Measurements from ENCODE around the gene OGFOD1. TPM values are rescaled to one million over a fixed set of nuclear protein-coding genes. Genes with fewer than 3 reads are reported as not detected.

OGFOD1 gene
- total RNA-seq, 1 experiment from 2014 or later = 55.5 TPM

GRCh38 chr16:56422896-56423441 is 28.4 kb upstream of the OGFOD1 start:
- TF ChIP-seq EZH2 (IDR thresholded peaks at IDR 0.05; ENCODE audit: low read length, unreplicated experiment) (no peak), EZH2phosphoT487 (IDR thresholded peaks at IDR 0.05; ENCODE audit: borderline replicate concordance, low read length) (no peak), CTCF (conservative IDR thresholded peaks at IDR 0.05; ENCODE audit: low read depth, low read length) (no peak)
- Histone ChIP-seq H4K20me1 (ENCODE audit: low read length) (peaks cover 22% of the 10 kb centered on the region; the same call in 1 of the 2 replicates), H3F3A (ENCODE audit: low read length, unreplicated experiment) (peaks cover 3% of the 10 kb centered on the region), H3K9me2 (replicated peaks; ENCODE audit: low read length) (no peaks in the 10 kb centered on the region), H3K4me2 (ENCODE audit: low read length) (peak overlapping the region; percentile 87), H3K9ac (ENCODE audit: low read length) (no peak overlapping the region), H3K27me3 (ENCODE audit: low read length) (no peaks in the 10 kb centered on the region), H3K36me3 (ENCODE audit: low read depth, low read length) (no peaks in the 10 kb centered on the region), H3K27ac (ENCODE audit: low read length) (no peak overlapping the region), H3K79me2 (ENCODE audit: low read length) (peaks cover 68% of the 10 kb centered on the region), H3K4me1 (ENCODE audit: insufficient read depth, low read length) (peaks cover 47% of the 10 kb centered on the region), H3K4me3 (ENCODE audit: low read length) (peak overlapping the region; percentile 69; the same call in 1 of the 2 replicates), H3K9me3 (ENCODE audit: low read length) (no peaks in the 10 kb centered on the region), H2AFZ (ENCODE audit: low read length) (no peak overlapping the region)
- no peak for DNase-seq
- intact Hi-C loops (cut with micrococcal nuclease) = no loop called here
- CTCF ChIA-PET = no interaction called here
- POLR2A ChIA-PET (ENCODE audit: unreplicated experiment) = no interaction called here
- no peak for ATAC-seq
- BruUV-seq (replicated peaks) = no TSS peak

- no peaks in the 10 kb centered on the region for H3K9me3 ChIP-seq (ENCODE audit: low read length)
- H2AFZ ChIP-seq (ENCODE audit: low read length) = no peak overlapping the region
- POLR2A ChIA-PET (ENCODE audit: unreplicated experiment) = no interaction called here
- intact Hi-C loops (cut with micrococcal nuclease) = no loop called here
- no peak for TF ChIP-seq EZH2phosphoT487 (IDR thresholded peaks at IDR 0.05; ENCODE audit: borderline replicate concordance, low read length)
- no peak for TF ChIP-seq CTCF (conservative IDR thresholded peaks at IDR 0.05; ENCODE audit: low read depth, low read length)
- TF ChIP-seq EZH2 (IDR thresholded peaks at IDR 0.05; ENCODE audit: low read length, unreplicated experiment) = no peak
- H3K9ac ChIP-seq (ENCODE audit: low read length) = peak overlapping the region; percentile 77
- CTCF ChIA-PET = no interaction called here
- H3K9me2 ChIP-seq (replicated peaks; ENCODE audit: low read length) = no peaks in the 10 kb centered on the region
- peaks cover 44% of the 10 kb centered on the region for H3K4me1 ChIP-seq (ENCODE audit: insufficient read depth, low read length)
- BruUV-seq (replicated peaks) = TSS peak; percentile 48
- H3F3A ChIP-seq (ENCODE audit: low read length, unreplicated experiment) = peaks cover 3% of the 10 kb centered on the region
- H4K20me1 ChIP-seq (ENCODE audit: low read length) = peaks cover 22% of the 10 kb centered on the region; the same call in 1 of the 2 replicates
- H3K27me3 ChIP-seq (ENCODE audit: low read length) = no peaks in the 10 kb centered on the region
- ATAC-seq (no peak), DNase-seq (no peak)
- H3K79me2 ChIP-seq (ENCODE audit: low read length) = peaks cover 60% of the 10 kb centered on the region
- peak overlapping the region; percentile 69 for H3K4me3 ChIP-seq (ENCODE audit: low read length)
- no peaks in the 10 kb centered on the region for H3K36me3 ChIP-seq (ENCODE audit: low read depth, low read length)
- H3K4me2 ChIP-seq (ENCODE audit: low read length) = peak overlapping the region; percentile 87
- no peak overlapping the region for H3K27ac ChIP-seq (ENCODE audit: low read length)
Observed at GRCh38 chr16:56423584-56424403, 27.6 kb upstream of the OGFOD1 start.

GRCh38 chr16:56424404-56424764 is 27.0 kb upstream of the OGFOD1 start:
- Histone ChIP-seq H2AFZ (ENCODE audit: low read length) (no peak overlapping the region), H3K4me2 (ENCODE audit: low read length) (peak overlapping the region; percentile 87), H3K9ac (ENCODE audit: low read length) (peak overlapping the region; percentile 77), H3K9me3 (ENCODE audit: low read length) (no peaks in the 10 kb centered on the region), H3K79me2 (ENCODE audit: low read length) (peaks cover 56% of the 10 kb centered on the region), H3F3A (ENCODE audit: low read length, unreplicated experiment) (peaks cover 3% of the 10 kb centered on the region), H3K36me3 (ENCODE audit: low read depth, low read length) (no peaks in the 10 kb centered on the region), H3K4me3 (ENCODE audit: low read length) (peak overlapping the region; percentile 69), H3K27ac (ENCODE audit: low read length) (no peak overlapping the region), H3K9me2 (replicated peaks; ENCODE audit: low read length) (no peaks in the 10 kb centered on the region), H3K4me1 (ENCODE audit: insufficient read depth, low read length) (peaks cover 39% of the 10 kb centered on the region), H3K27me3 (ENCODE audit: low read length) (no peaks in the 10 kb centered on the region), H4K20me1 (ENCODE audit: low read length) (peaks cover 22% of the 10 kb centered on the region; the same call in 1 of the 2 replicates)
- TF ChIP-seq EZH2 (IDR thresholded peaks at IDR 0.05; ENCODE audit: low read length, unreplicated experiment) = no peak
- TF ChIP-seq EZH2phosphoT487 (IDR thresholded peaks at IDR 0.05; ENCODE audit: borderline replicate concordance, low read length) = no peak
- no peak for TF ChIP-seq CTCF (conservative IDR thresholded peaks at IDR 0.05; ENCODE audit: low read depth, low read length)
- intact Hi-C loops (cut with micrococcal nuclease) = no loop called here
- DNase-seq = no peak
- ChIA-PET POLR2A (ENCODE audit: unreplicated experiment) (no interaction called here), CTCF (no interaction called here)
- ATAC-seq = 0 out of 2 replicates have a peak, but pooled peaks have one; percentile 1
- no TSS peak for BruUV-seq (replicated peaks)

Data from PC-3 (cell line).